Measurements from ENCODE around the gene SLC6A8.

GRCh38 chrX:153642655-153643430, 44.9 kb upstream of the SLC6A8 start:
- no peak for TF ChIP-seq CTCF (IDR thresholded peaks at IDR 0.05)
- TF ChIP-seq POLR2A (IDR thresholded peaks at IDR 0.05) = no peak
